Trophoblast cell (in vitro differentiated cells and primary cell): ENCODE measurements around the gene CERK.

ENCODE experiments used
- DNase-seq, 2 donors: peaks; one replicate each; pipeline ENCODE4 v3.0.0-alpha.2; 2016
- H2AFZ ChIP-seq: 2 replicates; pipeline ENCODE4 v1.6.1; 2013; ENCODE audit warnings: low read length, moderate library complexity, mild to moderate bottlenecking; ENCODE audit not compliant: insufficient read depth, poor library complexity
- H2AK5ac ChIP-seq: 2 replicates; pipeline ENCODE4 v1.6.1; 2013; ENCODE audit warnings: mild to moderate bottlenecking, low read length
- H2BK120ac ChIP-seq: 2 replicates; pipeline ENCODE4 v1.6.1; 2013; ENCODE audit warnings: low read length, mild to moderate bottlenecking, moderate library complexity; ENCODE audit not compliant: insufficient read depth, poor library complexity
- H2BK12ac ChIP-seq: 2 replicates; pipeline ENCODE4 v1.6.1; 2013; ENCODE audit warnings: mild to moderate bottlenecking, low read length, moderate library complexity
- H2BK5ac ChIP-seq: 2 replicates; pipeline ENCODE4 v1.6.1; 2013; ENCODE audit warnings: low read length, low read depth, moderate library complexity, mild to moderate bottlenecking; ENCODE audit not compliant: poor library complexity
- H3K14ac ChIP-seq: 2 replicates; pipeline ENCODE4 v1.6.1; 2013; ENCODE audit warnings: mild to moderate bottlenecking, low read length
- H3K18ac ChIP-seq: 2 replicates; pipeline ENCODE4 v1.6.1; 2013; ENCODE audit warnings: mild to moderate bottlenecking, low read length
- H3K23ac ChIP-seq: 2 replicates; pipeline ENCODE4 v1.6.1; 2013; ENCODE audit warnings: low read length
- H3K27ac ChIP-seq: 2 replicates; pipeline ENCODE4 v1.5.1; 2013; ENCODE audit warnings: low read depth, mild to moderate bottlenecking, inconsistent platforms, low read length, moderate library complexity
- H3K27me3 ChIP-seq: 2 replicates; pipeline ENCODE4 v1.6.1; 2013; ENCODE audit warnings: inconsistent platforms, mild to moderate bottlenecking, low read length, moderate library complexity; ENCODE audit not compliant: insufficient read depth
- H3K36me3 ChIP-seq, 2 experiments: 1 replicate in 1 of 2; 2 replicates in 1 of 2; pipeline ENCODE4 v1.6.1; 2013; ENCODE audit warnings: low read length in 2 of 2, mild to moderate bottlenecking in 2 of 2, moderate library complexity in 1 of 2; ENCODE audit not compliant: insufficient read depth in 2 of 2, control insufficient read depth in 1 of 2
- H3K4ac ChIP-seq: 2 replicates; pipeline ENCODE4 v1.6.1; 2013; ENCODE audit warnings: low read depth, mild to moderate bottlenecking, low read length, moderate library complexity
- H3K4me1 ChIP-seq, 2 experiments: 1 replicate in 1 of 2; 2 replicates in 1 of 2; pipeline ENCODE4 v1.6.1; 2013; ENCODE audit warnings: low read length in 2 of 2, mild to moderate bottlenecking in 2 of 2, moderate library complexity in 1 of 2; ENCODE audit not compliant: insufficient read depth in 2 of 2, control insufficient read depth in 1 of 2
- H3K4me2 ChIP-seq: 2 replicates; pipeline ENCODE4 v1.6.1; 2013; ENCODE audit warnings: inconsistent platforms, mild to moderate bottlenecking, low read length, moderate library complexity
- H3K4me3 ChIP-seq: 2 replicates; pipeline ENCODE4 v1.5.1; 2013; ENCODE audit warnings: mild to moderate bottlenecking, low read depth, low read length, inconsistent platforms
- H3K79me1 ChIP-seq: one replicate; pipeline ENCODE4 v1.6.1; 2013; ENCODE audit warnings: low read length
- H3K79me2 ChIP-seq: 2 replicates; pipeline ENCODE4 v1.6.1; 2013; ENCODE audit warnings: low read length, mild to moderate bottlenecking; ENCODE audit not compliant: control insufficient read depth, insufficient read depth, poor library complexity
- H3K9ac ChIP-seq: 2 replicates; pipeline ENCODE4 v1.6.1; 2013; ENCODE audit warnings: mild to moderate bottlenecking, low read length
- H3K9me3 ChIP-seq: 2 replicates; pipeline ENCODE4 v1.6.1; 2013; ENCODE audit warnings: low read depth, mild to moderate bottlenecking, control low read depth, inconsistent platforms, low read length; ENCODE audit not compliant: insufficient read depth
- H4K12ac ChIP-seq: 2 replicates; pipeline ENCODE4 v1.6.1; 2013; ENCODE audit warnings: low read depth, mild to moderate bottlenecking, low read length, moderate library complexity
- H4K8ac ChIP-seq: 2 replicates; pipeline ENCODE4 v1.6.1; 2013; ENCODE audit warnings: low read depth, mild to moderate bottlenecking, low read length, moderate library complexity
- H4K91ac ChIP-seq: one replicate; pipeline ENCODE4 v1.6.1; 2013; ENCODE audit warnings: low read depth, mild to moderate bottlenecking, low read length, moderate library complexity
- WGBS: extraction: QIAGEN DNeasy Blood & Tissue Kit; methylation state at CpG from one replicate; pipeline ENCODE4 v1.1.7; 2013; ENCODE audit warnings: missing lambda C conversion rate; ENCODE audit not compliant: insufficient read length, insufficient coverage; ENCODE audit errors: extremely low coverage; 5-methylcytosine and 5-hydroxymethylcytosine counted together

The CERK gene

DNA sequence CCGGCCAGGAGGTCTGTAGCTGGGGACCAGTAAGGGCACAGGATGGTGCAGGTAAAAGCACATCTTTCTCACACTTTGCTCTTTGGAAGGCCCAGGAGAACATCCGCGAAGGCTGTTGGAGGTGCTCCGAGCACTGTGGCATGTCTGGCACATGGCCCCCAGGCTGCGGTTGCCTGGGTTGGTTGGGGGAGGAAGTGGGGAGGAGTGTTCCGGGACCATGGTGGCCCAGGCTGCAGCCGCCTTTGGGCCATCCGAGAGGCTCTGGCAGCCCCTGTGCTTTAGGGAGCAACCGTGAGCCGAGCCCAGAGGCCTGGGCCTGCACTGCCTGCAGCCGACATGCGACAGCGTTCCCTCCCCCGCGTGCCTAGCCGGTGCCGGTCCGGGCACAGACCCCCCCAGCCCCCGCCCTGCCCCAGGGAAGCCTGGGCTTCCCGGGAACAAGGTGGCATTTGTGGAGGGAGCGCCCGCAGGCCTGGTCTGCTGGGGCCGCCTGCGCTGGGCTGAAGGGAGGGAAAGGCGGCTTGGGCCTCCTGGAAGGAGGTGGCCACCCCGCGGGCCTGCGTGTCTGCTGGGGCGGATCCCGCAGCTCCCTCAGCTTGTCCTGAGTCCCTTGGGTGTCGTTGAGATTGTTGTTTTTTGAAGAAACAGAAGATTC, 59.9 kb downstream of the CERK start:
- no peaks in the 10 kb centered on the region for H3K4me1 ChIP-seq
- no peak overlapping the region for H3K4me3 ChIP-seq
- no CpG with 5 or more reads among the region's 31 CpGs for WGBS
- H3K27ac ChIP-seq, result no peak overlapping the region
- no peak overlapping the region for H4K91ac ChIP-seq
- H3K9ac ChIP-seq, result no peak overlapping the region
- no peak overlapping the region for H2BK120ac ChIP-seq
- no peak overlapping the region for H4K8ac ChIP-seq
- H2BK5ac ChIP-seq, result no peak overlapping the region
- H2BK12ac ChIP-seq, result no peak overlapping the region
- no peak overlapping the region for H2AFZ ChIP-seq
- H3K18ac ChIP-seq, result no peak overlapping the region
- no peak overlapping the region for H3K4me2 ChIP-seq
- H3K79me2 ChIP-seq, result no peaks in the 10 kb centered on the region
- no peak overlapping the region for H3K4ac ChIP-seq
- H3K23ac ChIP-seq, result no peak overlapping the region
- no peak for DNase-seq
- H3K14ac ChIP-seq, result no peak overlapping the region
- peaks cover 12 to 29% of the 10 kb centered on the region in 2 experiments for H3K36me3 ChIP-seq
- peaks cover 1% of the 10 kb centered on the region for H3K9me3 ChIP-seq
- no peaks in the 10 kb centered on the region for H3K27me3 ChIP-seq
- H3K79me1 ChIP-seq, result no peaks in the 10 kb centered on the region
- no peak overlapping the region for H2AK5ac ChIP-seq
- no peak overlapping the region for H4K12ac ChIP-seq

DNA sequence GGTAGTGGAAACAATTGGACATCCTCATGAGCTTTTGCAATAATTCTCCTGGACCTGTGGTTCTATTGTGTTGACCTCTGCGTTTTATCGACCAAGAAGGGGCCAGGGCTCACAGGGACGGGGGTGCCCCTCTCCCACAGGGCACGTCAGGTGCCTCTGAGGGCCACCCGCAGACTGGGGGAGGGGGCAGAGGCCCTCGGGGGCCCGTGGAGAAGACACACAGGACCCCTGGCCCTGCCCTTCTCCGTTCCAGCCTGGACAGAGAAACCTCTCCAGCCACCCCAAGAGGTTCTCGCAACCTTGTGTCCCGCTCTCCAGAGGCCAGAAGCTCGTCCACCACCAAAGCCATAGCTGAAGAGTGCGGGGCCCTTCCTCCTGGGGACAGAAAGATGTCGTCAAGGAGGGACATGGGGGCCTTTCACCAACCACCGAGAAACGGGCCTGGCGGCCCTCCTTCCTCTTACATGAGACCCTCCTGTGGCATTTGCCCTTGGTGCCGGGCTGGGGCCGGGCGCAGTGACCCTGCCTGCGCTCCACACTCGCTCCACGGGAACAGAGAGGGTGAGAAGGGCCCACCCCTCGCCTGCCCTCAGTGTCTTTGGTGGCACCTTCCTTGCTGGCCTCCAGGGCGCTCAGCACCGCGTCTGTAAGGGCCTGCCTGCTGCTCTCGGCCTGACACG, 60.6 kb downstream of the CERK start:
- no peak overlapping the region for H4K91ac ChIP-seq
- H3K9ac ChIP-seq, result no peak overlapping the region
- no peak overlapping the region for H3K4me2 ChIP-seq
- no peaks in the 10 kb centered on the region for H3K79me2 ChIP-seq
- H3K4ac ChIP-seq, result no peak overlapping the region
- H2AK5ac ChIP-seq, result no peak overlapping the region
- no peaks in the 10 kb centered on the region for H3K4me1 ChIP-seq
- peaks cover 1% of the 10 kb centered on the region for H3K9me3 ChIP-seq
- no peak overlapping the region for H3K23ac ChIP-seq
- no peak overlapping the region for H3K14ac ChIP-seq
- H4K8ac ChIP-seq, result no peak overlapping the region
- H2BK120ac ChIP-seq, result no peak overlapping the region
- no peak overlapping the region for H2BK5ac ChIP-seq
- no peak overlapping the region for H3K18ac ChIP-seq
- H4K12ac ChIP-seq, result no peak overlapping the region
- no peaks in the 10 kb centered on the region for H3K27me3 ChIP-seq
- no peak for DNase-seq
- no peak overlapping the region for H2AFZ ChIP-seq
- no peak overlapping the region for H3K4me3 ChIP-seq
- H3K36me3 ChIP-seq, result peaks cover 12 to 35% of the 10 kb centered on the region in 2 experiments
- H3K79me1 ChIP-seq, result no peaks in the 10 kb centered on the region
- H3K27ac ChIP-seq, result no peak overlapping the region
- no peak overlapping the region for H2BK12ac ChIP-seq
- no CpG with 5 or more reads among the region's 28 CpGs for WGBS

DNA sequence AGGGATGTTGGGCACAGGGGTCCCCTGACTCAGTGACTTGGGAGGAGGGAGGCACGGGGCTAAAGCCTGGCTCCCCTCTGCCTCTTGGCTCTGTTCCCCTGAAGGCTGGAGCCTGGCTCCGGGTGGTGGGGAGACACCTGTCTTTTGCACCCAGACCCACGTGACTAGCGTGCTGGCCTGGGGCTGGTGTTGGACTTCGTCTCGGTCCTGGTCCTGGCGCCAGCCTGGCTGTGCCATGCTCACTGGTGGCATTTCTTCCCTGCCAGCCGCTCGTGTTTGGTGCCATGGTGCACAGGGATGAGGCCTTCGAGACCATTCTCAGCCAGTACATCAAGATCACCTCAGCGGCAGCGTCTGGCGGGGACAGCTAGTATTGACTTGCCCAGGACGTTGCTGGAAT, 61.2 kb downstream of the CERK start:
- H2AFZ ChIP-seq, result no peak overlapping the region
- no peak overlapping the region for H3K14ac ChIP-seq
- no peak overlapping the region for H3K18ac ChIP-seq
- H3K27me3 ChIP-seq, result no peaks in the 10 kb centered on the region
- WGBS, result no CpG with 5 or more reads among the region's 14 CpGs
- H3K4me2 ChIP-seq, result no peak overlapping the region
- no peak overlapping the region for H4K8ac ChIP-seq
- no peak overlapping the region for H4K12ac ChIP-seq
- H3K4me1 ChIP-seq, result no peaks in the 10 kb centered on the region
- H3K4ac ChIP-seq, result no peak overlapping the region
- H3K36me3 ChIP-seq, result peaks cover 12 to 36% of the 10 kb centered on the region in 2 experiments
- no peak overlapping the region for H3K4me3 ChIP-seq
- H3K23ac ChIP-seq, result no peak overlapping the region
- no peaks in the 10 kb centered on the region for H3K79me1 ChIP-seq
- H3K27ac ChIP-seq, result no peak overlapping the region
- H2BK5ac ChIP-seq, result no peak overlapping the region
- no peak overlapping the region for H2BK12ac ChIP-seq
- no peak overlapping the region for H4K91ac ChIP-seq
- no peaks in the 10 kb centered on the region for H3K9me3 ChIP-seq
- H3K9ac ChIP-seq, result no peak overlapping the region
- no peaks in the 10 kb centered on the region for H3K79me2 ChIP-seq
- no peak overlapping the region for H2BK120ac ChIP-seq
- DNase-seq, result no peak
- no peak overlapping the region for H2AK5ac ChIP-seq

DNA sequence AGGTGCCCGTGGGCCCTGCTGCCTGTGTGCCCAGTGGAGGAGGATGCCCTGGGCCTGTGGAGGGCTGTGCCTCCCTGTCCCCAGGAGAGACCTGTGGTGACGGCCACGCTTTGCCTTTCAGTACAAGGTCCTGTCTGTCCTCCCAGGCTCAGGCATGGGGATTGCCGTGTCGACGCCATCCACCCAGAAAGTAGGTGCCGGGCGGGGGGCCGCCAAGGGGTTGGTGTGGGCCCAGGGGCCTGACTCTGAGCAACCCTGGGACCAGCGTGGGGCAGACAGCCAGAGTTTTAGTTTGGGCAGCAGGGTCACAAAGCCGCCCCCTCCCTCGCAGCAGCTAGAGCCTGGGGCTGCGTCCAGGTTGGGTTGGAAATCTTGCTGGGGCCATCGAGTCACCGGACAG, 61.6 kb downstream of the CERK start:
- Histone ChIP-seq H3K23ac (no peak overlapping the region), H2BK5ac (no peak overlapping the region), H3K4me2 (no peak overlapping the region), H3K79me2 (no peaks in the 10 kb centered on the region), H3K18ac (no peak overlapping the region), H3K4me1 (no peaks in the 10 kb centered on the region), H2BK120ac (no peak overlapping the region), H3K14ac (no peak overlapping the region), H3K4me3 (no peak overlapping the region), H3K36me3 (peaks cover 12 to 36% of the 10 kb centered on the region in 2 experiments), H3K27me3 (no peaks in the 10 kb centered on the region), H3K27ac (no peak overlapping the region), H3K79me1 (no peaks in the 10 kb centered on the region), H3K4ac (no peak overlapping the region), H4K91ac (no peak overlapping the region), H2AK5ac (no peak overlapping the region), H4K8ac (no peak overlapping the region), H3K9ac (no peak overlapping the region), H4K12ac (no peak overlapping the region), H2BK12ac (no peak overlapping the region), H2AFZ (no peak overlapping the region), H3K9me3 (no peaks in the 10 kb centered on the region)
- WGBS, result no CpG with 5 or more reads among the region's 15 CpGs
- DNase-seq, result no peak
